GM12878 (cell line): ENCODE measurements around the gene ACSF2. TPM values are rescaled to one million over a fixed set of nuclear protein-coding genes. Genes with fewer than 3 reads are reported as not detected.
"Not testable (repeated sequence)": the region's sequence is repeated elsewhere in the genome, so short reads cannot be mapped to it uniquely, and the experiment has no call there.

Experiments
- ATAC-seq: fragments of 200-7000 bp; cut with Tn5 transposase; 3 replicates; pipeline ENCODE4 v1.9.1; 2020; ENCODE audit warnings: mild to moderate bottlenecking, moderate library complexity
- BruUV-seq: library from RNA; stranded (reverse); fragments of 400-500 nt; replicated peaks from 2 replicates; lab custom pipeline; 2021; lab: Mats Ljungman, UMichigan
- CTCF ChIA-PET: fragments of 300-600 bp; sonication (Branson Sonifier 250); formaldehyde crosslinking; extraction: SDS; loops from one replicate; lab custom pipeline; 2021; ENCODE audit warnings: inconsistent platforms; lab: Yijun Ruan, JAX
- POLR2A ChIA-PET: fragments of 350-600 bp; formaldehyde crosslinking; extraction: SDS; loops from one replicate; lab custom pipeline; 2021; ENCODE audit warnings: inconsistent platforms; lab: Charles Lee
- RAD21 ChIA-PET: fragments of 300-600 bp; sonication (Branson Sonifier 250); formaldehyde crosslinking; loops from one replicate; lab custom pipeline; 2023; ENCODE audit warnings: antibody characterized with exemption; ENCODE audit not compliant: unreplicated experiment; lab: Charles Lee
- SMC1A ChIA-PET: fragments of 300-600 bp; sonication (Branson Sonifier 250); formaldehyde crosslinking; loops from one replicate; lab custom pipeline; 2023; ENCODE audit not compliant: unreplicated experiment, uncharacterized antibody; lab: Charles Lee
- DNase-seq: peaks from one replicate; pipeline ENCODE4 v3.0.0-alpha.2; 2011; ENCODE audit warnings: low read depth, low spot score
- FAIRE-seq: peaks from 3 replicates; lab custom pipeline; 2011; peaks lifted over from hg19 to GRCh38; lab: Jason Lieb, UNC
- H2AFZ ChIP-seq: 2 replicates; pipeline ENCODE4 v1.6.0; 2011; ENCODE audit warnings: low read depth, low read length, control low read depth; ENCODE audit not compliant: control insufficient read depth
- H3K27ac ChIP-seq: 2 replicates; pipeline ENCODE4 v1.5.1; 2011; ENCODE audit warnings: control low read depth; ENCODE audit not compliant: control insufficient read depth, insufficient read depth
- H3K27me3 ChIP-seq, 2 experiments: replicated peaks in 1 of 2; 2 replicates each; pipeline versions ENCODE4 v1.6.0 to v1.6.1; 2011; ENCODE audit warnings: low read length in 1 of 2; ENCODE audit not compliant: control insufficient read depth in 2 of 2, insufficient read depth in 2 of 2
- H3K36me3 ChIP-seq, 2 experiments: 2 replicates each; pipeline ENCODE4 v1.5.1; 2011; ENCODE audit warnings: low read length in 1 of 2; ENCODE audit not compliant: control insufficient read depth in 2 of 2, insufficient read depth in 2 of 2
- H3K4me1 ChIP-seq: 2 replicates; pipeline ENCODE4 v1.6.1; 2011; ENCODE audit warnings: mild to moderate bottlenecking, low read length, moderate library complexity, mixed read lengths; ENCODE audit not compliant: control insufficient read depth, insufficient read depth
- H3K4me2 ChIP-seq: 2 replicates; pipeline ENCODE4 v1.6.0; 2011; ENCODE audit warnings: control low read depth; ENCODE audit not compliant: control insufficient read depth, insufficient read depth
- H3K4me3 ChIP-seq: fragments of 200-600 bp; sonication (generic); 2 replicates; pipeline ENCODE4 v1.5.1; 2016
- H3K79me2 ChIP-seq: 2 replicates; pipeline ENCODE4 v1.6.0; 2011; ENCODE audit warnings: low read length; ENCODE audit not compliant: control insufficient read depth, insufficient read depth
- H3K9ac ChIP-seq: 2 replicates; pipeline ENCODE4 v1.8.0; 2011; ENCODE audit warnings: low read length, control low read depth, mixed read lengths; ENCODE audit not compliant: control insufficient read depth, insufficient read depth
- H3K9me3 ChIP-seq: replicated peaks from 3 replicates; pipeline ENCODE4 v1.5.1; 2011; ENCODE audit warnings: mild to moderate bottlenecking, low read length; ENCODE audit not compliant: control insufficient read depth, insufficient read depth
- H4K20me1 ChIP-seq: 2 replicates; pipeline ENCODE4 v1.6.0; 2011; ENCODE audit not compliant: control insufficient read depth, insufficient read depth
- CUX1 ChIP-seq: IDR thresholded peaks from 2 replicates; pipeline ENCODE4 v1.6.1; 2012; ENCODE audit warnings: improper control_type of control experiment, low read depth, low read length; ENCODE audit not compliant: insufficient replicate concordance
- HDAC6 ChIP-seq: fragments of 200-600 bp; sonication (generic); IDR thresholded peaks from one replicate; pipeline ENCODE4 v1.8.0; 2017; ENCODE audit warnings: antibody characterized with exemption; ENCODE audit not compliant: unreplicated experiment
- JUND ChIP-seq: IDR thresholded peaks from 2 replicates; pipeline ENCODE4 v1.6.1; 2012; ENCODE audit warnings: low read depth, mild to moderate bottlenecking, low read length, improper control_type of control experiment, moderate library complexity
- MLLT1 ChIP-seq: fragments of 450-650 bp; IDR thresholded peaks from 2 replicates; pipeline ENCODE4 v1.6.1; 2016; ENCODE audit warnings: mild to moderate bottlenecking
- RB1 ChIP-seq: fragments of 450-650 bp; formaldehyde crosslinking; IDR thresholded peaks from 2 replicates; pipeline ENCODE4 v1.6.1; 2017; ENCODE audit warnings: mild to moderate bottlenecking, borderline replicate concordance
- TAF1 ChIP-seq: IDR thresholded peaks from 2 replicates; pipeline ENCODE4 v1.6.1; 2011; ENCODE audit warnings: mild to moderate bottlenecking, low read depth, low read length, borderline replicate concordance
- ZNF622 ChIP-seq: fragments of 450-650 bp; IDR thresholded peaks from 2 replicates; pipeline ENCODE4 v1.6.1; 2017; ENCODE audit warnings: mild to moderate bottlenecking, inconsistent platforms
- WGBS: methylation state at CpG from one replicate; pipeline ENCODE4 v1.1.6; 2016; ENCODE audit warnings: low lambda C conversion rate; ENCODE audit not compliant: insufficient replicate concordance, insufficient coverage; ENCODE audit errors: missing lambda C conversion rate; 5-methylcytosine and 5-hydroxymethylcytosine counted together
- in situ Hi-C: fragments of 300-500 bp; cut with MboI; formaldehyde crosslinking; loops from 9 replicates; pipeline ENCODE4 v1.14.3; 2018; ENCODE audit warnings: mixed read lengths
- intact Hi-C: fragments of 100-400 bp; cut with micrococcal nuclease; formaldehyde crosslinking; loops from one replicate; pipeline ENCODE4 v1.14.2; 2022; ENCODE audit not compliant: unreplicated experiment
- polyA plus RNA-seq, 11 experiments: library from polyadenylated mRNA; depleted of rRNA in 4 of 11; unstranded in 6 of 11; stranded (reverse) in 5 of 11; fragments of >200 nt; fragmentation: Nextera tagmentation in 4 of 11; fragmentation: Illumina TruSeq in 1 of 11; extraction: Ambion mirVana in 4 of 11; extraction: Trizol in 1 of 11; gene quantifications; 1 replicate in 1 of 11; 2 replicates in 10 of 11; pipeline versions ENCODE4 v1.2.1 to v1.2.3, GENCODE V29; 2011 to 2016; ENCODE audit warnings: inconsistent platforms in 2 of 11, missing spikeins in 2 of 11, low read depth in 1 of 11
- total RNA-seq, 4 experiments: library from RNA; depleted of rRNA in 3 of 4; stranded (reverse); fragments of >200 nt in 3 of 4; fragmentation: Illumina TruSeq in 1 of 4; extraction: Trizol in 1 of 4; gene quantifications; 2 replicates each; pipeline versions ENCODE4 v1.2.1 to v1.2.3, GENCODE V29; 2013 to 2021

Gene ACSF2
- total and polyA plus RNA-seq, 10 of the 15 experiments (the other 5 are each of a cell fraction or from before 2014, with no cell fraction given), result 7.1 to 32.8 (median 16.8) TPM

GRCh38 chr17:50475362-50475761 lies 49.3 kb downstream of the ACSF2 start:
- FAIRE-seq, result no peak
- H4K20me1 ChIP-seq, result no peaks in the 10 kb centered on the region
- no peaks in the 10 kb centered on the region for H3K27me3 ChIP-seq
- RAD21 ChIA-PET, result no interaction called here
- H2AFZ ChIP-seq, result no peak overlapping the region
- SMC1A ChIA-PET, result interaction anchor here (1.1 kb wide), 1 partner anchor 113 kb away, joined by 4 read pairs; no protein-coding TSS in a partner anchor
- CTCF ChIA-PET, result interaction anchor here (0.7 to 2.1 kb wide), 3 partner anchors 54 to 114 kb away, joined by 3 to 8 read pairs (median 4); no protein-coding TSS in a partner anchor
- WGBS, result 70% methylated on average over 4 of the region's 4 CpGs
- BruUV-seq, result no TSS peak
- H3K79me2 ChIP-seq, result no peaks in the 10 kb centered on the region
- in situ Hi-C loops (no loop called here), intact Hi-C loops (loop anchor here (5.0 kb wide), 1 partner anchor 128 kb away; the partner anchor contains the start of gene XYLT2)
- H3K9ac ChIP-seq, result no peak overlapping the region
- H3K4me3 ChIP-seq, result no peak overlapping the region
- no peak overlapping the region for H3K27ac ChIP-seq
- DNase-seq, result no peak
- ATAC-seq, result no peak
- no peak for TF ChIP-seq HDAC6
- no peak for TF ChIP-seq JUND
- TF ChIP-seq TAF1, result no peak
- no peak for TF ChIP-seq ZNF622
- TF ChIP-seq MLLT1, result no peak
- TF ChIP-seq RB1, result no peak
- no peak for TF ChIP-seq CUX1
- H3K9me3 ChIP-seq, result no peaks in the 10 kb centered on the region
- no peaks in the 10 kb centered on the region for H3K36me3 ChIP-seq
- no peaks in the 10 kb centered on the region for H3K4me1 ChIP-seq
- POLR2A ChIA-PET, result no interaction called here
- H3K4me2 ChIP-seq, result no peak overlapping the region

GRCh38 chr17:50475775-50476544 lies 49.9 kb downstream of the ACSF2 start:
- intact Hi-C loops, result loop anchor here (5.0 kb wide), 1 partner anchor 129 kb away; the partner anchor contains the start of gene XYLT2
- FAIRE-seq, H3K4me1 ChIP-seq, DNase-seq, H3K9ac ChIP-seq, H2AFZ ChIP-seq, BruUV-seq, H3K4me3 ChIP-seq, H4K20me1 ChIP-seq, H3K27ac ChIP-seq, H3K4me2 ChIP-seq, RAD21 ChIA-PET, H3K27me3 ChIP-seq, H3K79me2 ChIP-seq, ATAC-seq, H3K9me3 ChIP-seq, H3K36me3 ChIP-seq, in situ Hi-C loops: not testable (repeated sequence)
- ChIA-PET SMC1A (interaction anchor here (1.1 to 1.3 kb wide), 2 partner anchors 79 to 114 kb away, joined by 4 read pairs; partner anchors contain the start of gene LRRC59), POLR2A (interaction anchor here (0.6 kb wide), 1 partner anchor 186 kb away, joined by 3 read pairs; no protein-coding TSS in a partner anchor), CTCF (interaction anchor here (0.8 to 2.1 kb wide), 4 partner anchors 54 to 114 kb away, joined by 3 to 8 read pairs (median 4); partner anchors contain the start of gene LRRC59)
- WGBS, result 93% methylated on average over 15 of the region's 33 CpGs
